Activated CD4-positive, alpha-beta memory T cell treated with anti-CD3 and anti-CD28 coated beads for 36 hours (primary cell): Measurements from ENCODE around the gene TNS3. TPM values are rescaled to one million over a fixed set of nuclear protein-coding genes. Genes with fewer than 3 reads are reported as not detected.
A peak's percentile ranks its signal among the peaks of the same experiment; 100 is the strongest.

Source experiments
- CTCF ChIA-PET: fragments of 350-600 bp; sonication (Branson Sonifier 250); formaldehyde crosslinking; loops from one replicate; lab custom pipeline; 2021; ENCODE audit warnings: antibody characterized with exemption, inconsistent platforms; lab: Charles Lee
- POLR2A ChIA-PET: fragments of 350-600 bp; sonication (Branson Sonifier 250); formaldehyde crosslinking; loops from one replicate; lab custom pipeline; 2021; ENCODE audit warnings: antibody characterized with exemption; lab: Charles Lee
- DNase-seq: peaks from one replicate; pipeline ENCODE4 v3.0.0-alpha.2; 2020
- H3K27ac Mint-ChIP-seq: one replicate; pipeline ENCODE4 v1.8.0; 2021; ENCODE audit warnings: mixed read lengths
- H3K27me3 Mint-ChIP-seq: one replicate; pipeline ENCODE4 v1.8.0; 2021; ENCODE audit warnings: mixed read lengths
- H3K36me3 Mint-ChIP-seq: one replicate; pipeline ENCODE4 v1.8.0; 2021; ENCODE audit warnings: mixed read lengths
- H3K4me1 Mint-ChIP-seq: one replicate; pipeline ENCODE4 v1.8.0; 2021; ENCODE audit warnings: low read depth, mixed read lengths
- H3K4me3 Mint-ChIP-seq: one replicate; pipeline ENCODE4 v1.8.0; 2021; ENCODE audit warnings: mild to moderate bottlenecking, mixed read lengths
- H3K9me3 Mint-ChIP-seq: one replicate; pipeline ENCODE4 v1.8.0; 2021; ENCODE audit warnings: mixed read lengths
- intact Hi-C: fragments of 100-400 bp; cut with micrococcal nuclease; formaldehyde crosslinking; loops from one replicate; pipeline ENCODE4 v1.15.1; 2023
- total RNA-seq, 2 experiments: library from RNA; stranded (reverse); gene quantifications; one replicate each; pipeline ENCODE4 v1.2.3, GENCODE V29; 2021

The TNS3 gene
- total RNA-seq, 2 experiments from 2014 or later = 0.15 to 0.31 TPM

GRCh38 chr7:47406801-47407129, 175.1 kb downstream of the TNS3 start:
- Mint-ChIP-seq H3K36me3 (no peaks in the 10 kb centered on the region), H3K4me1 (no peaks in the 10 kb centered on the region), H3K4me3 (no peak overlapping the region), H3K9me3 (no peaks in the 10 kb centered on the region), H3K27ac (no peak overlapping the region), H3K27me3 (no peaks in the 10 kb centered on the region)
- CTCF ChIA-PET = no interaction called here
- no peak for DNase-seq
- POLR2A ChIA-PET = no interaction called here
- intact Hi-C loops = no loop called here

- no peak for DNase-seq
- no peaks in the 10 kb centered on the region for H3K27me3 Mint-ChIP-seq
- POLR2A ChIA-PET = no interaction called here
- H3K36me3 Mint-ChIP-seq = no peaks in the 10 kb centered on the region
- no peaks in the 10 kb centered on the region for H3K4me1 Mint-ChIP-seq
- no peaks in the 10 kb centered on the region for H3K9me3 Mint-ChIP-seq
- intact Hi-C loops = no loop called here
- CTCF ChIA-PET = no interaction called here
- H3K27ac Mint-ChIP-seq = no peak overlapping the region
- no peak overlapping the region for H3K4me3 Mint-ChIP-seq
Measured at GRCh38 chr7:47405921-47406800, 175.8 kb downstream of the TNS3 start.

GRCh38 chr7:47405286-47405904, 176.5 kb downstream of the TNS3 start:
- Mint-ChIP-seq H3K4me3 (no peak overlapping the region), H3K4me1 (no peaks in the 10 kb centered on the region), H3K27ac (no peak overlapping the region), H3K36me3 (no peaks in the 10 kb centered on the region), H3K27me3 (no peaks in the 10 kb centered on the region), H3K9me3 (no peaks in the 10 kb centered on the region)
- intact Hi-C loops = no loop called here
- POLR2A ChIA-PET = no interaction called here
- no peak for DNase-seq
- CTCF ChIA-PET = no interaction called here

- POLR2A ChIA-PET = no interaction called here
- H3K9me3 Mint-ChIP-seq = no peaks in the 10 kb centered on the region
- DNase-seq = peak; percentile 29
- no peaks in the 10 kb centered on the region for H3K4me1 Mint-ChIP-seq
- H3K4me3 Mint-ChIP-seq = no peak overlapping the region
- H3K36me3 Mint-ChIP-seq = no peaks in the 10 kb centered on the region
- intact Hi-C loops = no loop called here
- H3K27me3 Mint-ChIP-seq = no peaks in the 10 kb centered on the region
- CTCF ChIA-PET = no interaction called here
- H3K27ac Mint-ChIP-seq = no peak overlapping the region
Measured at GRCh38 chr7:47404010-47404409, 177.9 kb downstream of the TNS3 start.

- POLR2A ChIA-PET = no interaction called here
- intact Hi-C loops = no loop called here
- Mint-ChIP-seq H3K9me3 (no peaks in the 10 kb centered on the region), H3K4me3 (no peak overlapping the region), H3K27ac (no peak overlapping the region), H3K27me3 (no peaks in the 10 kb centered on the region), H3K4me1 (no peaks in the 10 kb centered on the region), H3K36me3 (no peaks in the 10 kb centered on the region)
- CTCF ChIA-PET = no interaction called here
- no peak for DNase-seq
Measured at GRCh38 chr7:47402941-47403866, 178.7 kb downstream of the TNS3 start.

GRCh38 chr7:47401611-47402570, 180.0 kb downstream of the TNS3 start:
- no peak overlapping the region for H3K4me3 Mint-ChIP-seq
- intact Hi-C loops = no loop called here
- H3K27me3 Mint-ChIP-seq = no peaks in the 10 kb centered on the region
- no peak overlapping the region for H3K27ac Mint-ChIP-seq
- no peaks in the 10 kb centered on the region for H3K4me1 Mint-ChIP-seq
- no peak for DNase-seq
- H3K36me3 Mint-ChIP-seq = no peaks in the 10 kb centered on the region
- ChIA-PET POLR2A (no interaction called here), CTCF (no interaction called here)
- H3K9me3 Mint-ChIP-seq = no peaks in the 10 kb centered on the region

GRCh38 chr7:47400741-47401206, 181.1 kb downstream of the TNS3 start:
- Mint-ChIP-seq H3K27ac (no peak overlapping the region), H3K9me3 (no peaks in the 10 kb centered on the region), H3K4me1 (no peaks in the 10 kb centered on the region), H3K36me3 (no peaks in the 10 kb centered on the region), H3K27me3 (no peaks in the 10 kb centered on the region), H3K4me3 (no peak overlapping the region)
- no peak for DNase-seq
- CTCF ChIA-PET = no interaction called here
- POLR2A ChIA-PET = no interaction called here
- intact Hi-C loops = no loop called here

- Mint-ChIP-seq H3K9me3 (no peaks in the 10 kb centered on the region), H3K4me3 (no peak overlapping the region), H3K27ac (no peak overlapping the region), H3K36me3 (no peaks in the 10 kb centered on the region), H3K4me1 (no peaks in the 10 kb centered on the region), H3K27me3 (peaks cover 3% of the 10 kb centered on the region)
- intact Hi-C loops = no loop called here
- ChIA-PET POLR2A (no interaction called here), CTCF (no interaction called here)
- DNase-seq = no peak
Measured at GRCh38 chr7:47400001-47400400, 181.9 kb downstream of the TNS3 start.

GRCh38 chr7:47394751-47395252, 187.1 kb downstream of the TNS3 start:
- Mint-ChIP-seq H3K27me3 (peaks cover 4% of the 10 kb centered on the region), H3K4me1 (no peaks in the 10 kb centered on the region), H3K9me3 (no peaks in the 10 kb centered on the region), H3K36me3 (no peaks in the 10 kb centered on the region), H3K27ac (no peak overlapping the region), H3K4me3 (no peak overlapping the region)
- ChIA-PET CTCF (no interaction called here), POLR2A (no interaction called here)
- DNase-seq = no peak
- intact Hi-C loops = no loop called here

- CTCF ChIA-PET = no interaction called here
Measured at GRCh38 chr7:47394216-47394615, 187.7 kb downstream of the TNS3 start.

GRCh38 chr7:47393406-47393805, 188.5 kb downstream of the TNS3 start:
- Mint-ChIP-seq H3K4me3 (no peak overlapping the region), H3K9me3 (no peaks in the 10 kb centered on the region), H3K27ac (no peak overlapping the region), H3K36me3 (no peaks in the 10 kb centered on the region), H3K4me1 (no peaks in the 10 kb centered on the region), H3K27me3 (peaks cover 4% of the 10 kb centered on the region)
- DNase-seq = no peak
- ChIA-PET CTCF (no interaction called here), POLR2A (no interaction called here)
- intact Hi-C loops = no loop called here

More at GRCh38 chr7:47394216-47394615, 187.7 kb downstream of the TNS3 start:
- intact Hi-C loops = no loop called here
- POLR2A ChIA-PET = no interaction called here
- Mint-ChIP-seq H3K9me3 (no peaks in the 10 kb centered on the region), H3K36me3 (no peaks in the 10 kb centered on the region), H3K4me3 (no peak overlapping the region), H3K27me3 (peaks cover 4% of the 10 kb centered on the region), H3K27ac (no peak overlapping the region), H3K4me1 (no peaks in the 10 kb centered on the region)
- no peak for DNase-seq
